ENCODE measurements around the gene MEF2C. TPM values are rescaled to one million over a fixed set of nuclear protein-coding genes. Genes with fewer than 3 reads are reported as not detected.

The MEF2C gene
- total RNA-seq, 1 experiment from 2014 or later: 9.9 TPM

GRCh38 chr5:88689668-88690408 lies 193.1 kb downstream of the MEF2C start:
- intact Hi-C loops (cut with micrococcal nuclease; ENCODE audit: unreplicated experiment): loop anchor here (10.0 kb wide), 1 partner anchor 1265 kb away; no protein-coding TSS in a partner anchor
- BruUV-seq (replicated peaks): no TSS peak
- no peak for ATAC-seq

More at GRCh38 chr5:88689668-88690408, 193.1 kb downstream of the MEF2C start:
- H3K27ac ChIP-seq (ENCODE audit: low read length): no peak overlapping the region
- no peak for DNase-seq (ENCODE audit: low read depth, low spot score)
- H3K4me1 ChIP-seq (ENCODE audit: control insufficient read depth, insufficient read depth, low read length): peaks cover 10% of the 10 kb centered on the region; the same call in 1 of the 2 replicates
- H3K36me3 ChIP-seq (ENCODE audit: control insufficient read depth, insufficient read depth, low read length): no peaks in the 10 kb centered on the region
- no peak overlapping the region for H3K4me3 ChIP-seq (ENCODE audit: low read depth in 2 of 2, low read length in 2 of 2)
- peaks cover 2% of the 10 kb centered on the region for H3K27me3 ChIP-seq (ENCODE audit: control insufficient read depth, insufficient read depth, low read length)
- CTCF ChIA-PET: interaction anchor here (0.8 kb wide), 2 partner anchors 24 to 35 kb away, joined by 3 read pairs; no protein-coding TSS in a partner anchor
- H3K9me3 ChIP-seq (ENCODE audit: control insufficient read depth, insufficient read depth, low read depth, low read length): no peaks in the 10 kb centered on the region
- POLR2A ChIA-PET: interaction anchor here (0.7 kb wide), 1 partner anchor 353 kb away, joined by 3 read pairs; no protein-coding TSS in a partner anchor
- TF ChIP-seq SIN3A (IDR thresholded peaks at IDR 0.05; ENCODE audit: borderline replicate concordance, insufficient read depth, low read depth, low read length) (no peak), POLR2AphosphoS5 (IDR thresholded peaks at IDR 0.05; ENCODE audit: low read depth, low read length) (no peak), REST (IDR thresholded peaks at IDR 0.05; ENCODE audit: insufficient read depth in 1 of 2, low read depth in 2 of 2, low read length in 1 of 2) (no peak), CTCF (IDR thresholded peaks at IDR 0.05) (no peak), TCF7L2 (IDR thresholded peaks at IDR 0.05; ENCODE audit: low read depth, low read length) (no peak)
- in situ Hi-C loops (cut with HindIII; ENCODE audit: low pct_unique_long_range_greater_than_20kb, low sequenced_read_pairs): loop anchor here (25.0 kb wide), 1 partner anchor 928 kb away; no protein-coding TSS in a partner anchor
